GM12878 (cell line): ENCODE results near the gene CFAP299. TPM values are rescaled to one million over a fixed set of nuclear protein-coding genes. Genes with fewer than 3 reads are reported as not detected.
A peak's percentile ranks its signal among the peaks of the same experiment; 100 is the strongest.

Source experiments
- ATAC-seq: fragments of 200-7000 bp; cut with Tn5 transposase; 3 replicates; pipeline ENCODE4 v1.9.1; 2020; ENCODE audit warnings: mild to moderate bottlenecking, moderate library complexity
- BruUV-seq: library from RNA; stranded (reverse); fragments of 400-500 nt; replicated peaks from 2 replicates; lab custom pipeline; 2021; lab: Mats Ljungman, UMichigan
- CTCF ChIA-PET: fragments of 300-600 bp; sonication (Branson Sonifier 250); formaldehyde crosslinking; extraction: SDS; loops from one replicate; lab custom pipeline; 2021; ENCODE audit warnings: inconsistent platforms; lab: Yijun Ruan, JAX
- POLR2A ChIA-PET: fragments of 350-600 bp; formaldehyde crosslinking; extraction: SDS; loops from one replicate; lab custom pipeline; 2021; ENCODE audit warnings: inconsistent platforms; lab: Charles Lee
- RAD21 ChIA-PET: fragments of 300-600 bp; sonication (Branson Sonifier 250); formaldehyde crosslinking; loops from one replicate; lab custom pipeline; 2023; ENCODE audit warnings: antibody characterized with exemption; ENCODE audit not compliant: unreplicated experiment; lab: Charles Lee
- SMC1A ChIA-PET: fragments of 300-600 bp; sonication (Branson Sonifier 250); formaldehyde crosslinking; loops from one replicate; lab custom pipeline; 2023; ENCODE audit not compliant: unreplicated experiment, uncharacterized antibody; lab: Charles Lee
- DNase-seq: peaks from one replicate; pipeline ENCODE4 v3.0.0-alpha.2; 2011; ENCODE audit warnings: low read depth, low spot score
- FAIRE-seq: peaks from 3 replicates; lab custom pipeline; 2011; peaks lifted over from hg19 to GRCh38; lab: Jason Lieb, UNC
- H2AFZ ChIP-seq: 2 replicates; pipeline ENCODE4 v1.6.0; 2011; ENCODE audit warnings: low read depth, low read length, control low read depth; ENCODE audit not compliant: control insufficient read depth
- H3K27ac ChIP-seq: 2 replicates; pipeline ENCODE4 v1.5.1; 2011; ENCODE audit warnings: control low read depth; ENCODE audit not compliant: control insufficient read depth, insufficient read depth
- H3K27me3 ChIP-seq, 2 experiments: replicated peaks in 1 of 2; 2 replicates each; pipeline versions ENCODE4 v1.6.0 to v1.6.1; 2011; ENCODE audit warnings: low read length in 1 of 2; ENCODE audit not compliant: control insufficient read depth in 2 of 2, insufficient read depth in 2 of 2
- H3K36me3 ChIP-seq, 2 experiments: 2 replicates each; pipeline ENCODE4 v1.5.1; 2011; ENCODE audit warnings: low read length in 1 of 2; ENCODE audit not compliant: control insufficient read depth in 2 of 2, insufficient read depth in 2 of 2
- H3K4me1 ChIP-seq: 2 replicates; pipeline ENCODE4 v1.6.1; 2011; ENCODE audit warnings: mild to moderate bottlenecking, low read length, moderate library complexity, mixed read lengths; ENCODE audit not compliant: control insufficient read depth, insufficient read depth
- H3K4me2 ChIP-seq: 2 replicates; pipeline ENCODE4 v1.6.0; 2011; ENCODE audit warnings: control low read depth; ENCODE audit not compliant: control insufficient read depth, insufficient read depth
- H3K4me3 ChIP-seq: fragments of 200-600 bp; sonication (generic); 2 replicates; pipeline ENCODE4 v1.5.1; 2016
- H3K79me2 ChIP-seq: 2 replicates; pipeline ENCODE4 v1.6.0; 2011; ENCODE audit warnings: low read length; ENCODE audit not compliant: control insufficient read depth, insufficient read depth
- H3K9ac ChIP-seq: 2 replicates; pipeline ENCODE4 v1.8.0; 2011; ENCODE audit warnings: low read length, control low read depth, mixed read lengths; ENCODE audit not compliant: control insufficient read depth, insufficient read depth
- H3K9me3 ChIP-seq: replicated peaks from 3 replicates; pipeline ENCODE4 v1.5.1; 2011; ENCODE audit warnings: mild to moderate bottlenecking, low read length; ENCODE audit not compliant: control insufficient read depth, insufficient read depth
- H4K20me1 ChIP-seq: 2 replicates; pipeline ENCODE4 v1.6.0; 2011; ENCODE audit not compliant: control insufficient read depth, insufficient read depth
- BCLAF1 ChIP-seq: fragments of 450-650 bp; IDR thresholded peaks from 2 replicates; pipeline ENCODE4 v1.6.1; 2017; ENCODE audit warnings: antibody characterized with exemption, mild to moderate bottlenecking, moderate library complexity
- BRCA1 ChIP-seq: IDR thresholded peaks from 2 replicates; pipeline ENCODE4 v1.6.1; 2011; ENCODE audit warnings: low read depth, low read length, improper control_type of control experiment
- CEBPB ChIP-seq, 2 experiments: fragments of 150-350 bp in 1 of 2; IDR thresholded peaks; 2 replicates each; pipeline ENCODE4 v1.6.1; 2012 to 2014; ENCODE audit warnings: low read depth in 2 of 2, low read length in 2 of 2, borderline replicate concordance in 1 of 2, inconsistent platforms in 1 of 2
- DPF2 ChIP-seq: fragments of 450-650 bp; IDR thresholded peaks from 2 replicates; pipeline ENCODE4 v1.6.1; 2017; ENCODE audit warnings: mild to moderate bottlenecking
- FOXM1 ChIP-seq: IDR thresholded peaks from 2 replicates; pipeline ENCODE4 v1.6.1; 2012; ENCODE audit warnings: low read depth, mild to moderate bottlenecking, inconsistent platforms, low read length, moderate library complexity
- HCFC1 ChIP-seq: fragments of 150-350 bp; IDR thresholded peaks from 2 replicates; pipeline ENCODE4 v1.6.1; 2014; ENCODE audit warnings: low read length
- MXI1 ChIP-seq: fragments of 150-350 bp; IDR thresholded peaks from 2 replicates; pipeline ENCODE4 v1.6.1; 2011; ENCODE audit warnings: low read depth, mild to moderate bottlenecking, inconsistent platforms, low read length, improper control_type of control experiment
- NFIC ChIP-seq: IDR thresholded peaks from 2 replicates; pipeline ENCODE4 v1.6.1; 2012; ENCODE audit warnings: low read depth, mild to moderate bottlenecking, inconsistent platforms, low read length, moderate library complexity
- NR2F1 ChIP-seq: fragments of 450-650 bp; conservative IDR thresholded peaks from 2 replicates; pipeline ENCODE4 v1.6.1; 2017; ENCODE audit warnings: mild to moderate bottlenecking
- RBBP5 ChIP-seq: fragments of 200-600 bp; sonication (generic); conservative IDR thresholded peaks from 2 replicates; pipeline ENCODE4 v1.6.1; 2016
- SIN3A ChIP-seq: IDR thresholded peaks from 2 replicates; pipeline ENCODE4 v1.6.1; 2012; ENCODE audit warnings: low read depth, low read length, improper control_type of control experiment
- SMC3 ChIP-seq: IDR thresholded peaks from 2 replicates; pipeline ENCODE4 v1.6.1; 2011; ENCODE audit warnings: low read length, improper control_type of control experiment, borderline replicate concordance
- TBL1XR1 ChIP-seq: IDR thresholded peaks from 2 replicates; pipeline ENCODE4 v1.6.1; 2012; ENCODE audit warnings: low read depth, low read length, improper control_type of control experiment
- TCF7 ChIP-seq: IDR thresholded peaks from 2 replicates; pipeline ENCODE4 v1.6.1; 2014; ENCODE audit warnings: antibody characterized with exemption, borderline replicate concordance
- ZBTB40 ChIP-seq: fragments of 450-650 bp; IDR thresholded peaks from 2 replicates; pipeline ENCODE4 v1.6.1; 2016; ENCODE audit warnings: mild to moderate bottlenecking, moderate library complexity, borderline replicate concordance
- ZNF274 ChIP-seq: IDR thresholded peaks from one replicate; pipeline ENCODE4 v1.8.0; 2011; ENCODE audit not compliant: insufficient read length, insufficient read depth
- ZNF622 ChIP-seq: fragments of 450-650 bp; IDR thresholded peaks from 2 replicates; pipeline ENCODE4 v1.6.1; 2017; ENCODE audit warnings: mild to moderate bottlenecking, inconsistent platforms
- in situ Hi-C: fragments of 300-500 bp; cut with MboI; formaldehyde crosslinking; loops from 9 replicates; pipeline ENCODE4 v1.14.3; 2018; ENCODE audit warnings: mixed read lengths
- intact Hi-C: fragments of 100-400 bp; cut with micrococcal nuclease; formaldehyde crosslinking; loops from one replicate; pipeline ENCODE4 v1.14.2; 2022; ENCODE audit not compliant: unreplicated experiment
- polyA plus RNA-seq, 11 experiments: library from polyadenylated mRNA; depleted of rRNA in 4 of 11; unstranded in 6 of 11; stranded (reverse) in 5 of 11; fragments of >200 nt; fragmentation: Nextera tagmentation in 4 of 11; fragmentation: Illumina TruSeq in 1 of 11; extraction: Ambion mirVana in 4 of 11; extraction: Trizol in 1 of 11; gene quantifications; 1 replicate in 1 of 11; 2 replicates in 10 of 11; pipeline versions ENCODE4 v1.2.1 to v1.2.3, GENCODE V29; 2011 to 2016; ENCODE audit warnings: inconsistent platforms in 2 of 11, missing spikeins in 2 of 11, low read depth in 1 of 11
- total RNA-seq, 4 experiments: library from RNA; depleted of rRNA in 3 of 4; stranded (reverse); fragments of >200 nt in 3 of 4; fragmentation: Illumina TruSeq in 1 of 4; extraction: Trizol in 1 of 4; gene quantifications; 2 replicates each; pipeline versions ENCODE4 v1.2.1 to v1.2.3, GENCODE V29; 2013 to 2021
- TF ChIP-seq, protein P1 (sequence below): fragments of 450-650 bp; IDR thresholded peaks from 2 replicates; pipeline ENCODE4 v1.6.1; 2017; ENCODE audit warnings: low read depth, mild to moderate bottlenecking, moderate library complexity

The CFAP299 gene
- total and polyA plus RNA-seq, 10 of the 15 experiments (the other 5 are each of a cell fraction or from before 2014, with no cell fraction given) = 0.06 to 0.34 TPM; not detected in 8

GRCh38 chr4:80876810-80877209, 541.3 kb downstream of the CFAP299 start:
- Histone ChIP-seq H2AFZ (no peak overlapping the region), H3K9me3 (no peaks in the 10 kb centered on the region), H3K27me3 (no peaks in the 10 kb centered on the region), H3K27ac (peak overlapping the region; percentile 35), H3K9ac (no peak overlapping the region), H3K36me3 (no peaks in the 10 kb centered on the region), H3K4me2 (peak overlapping the region; percentile 11; the same call in 1 of the 2 replicates), H3K4me3 (no peak overlapping the region), H4K20me1 (no peaks in the 10 kb centered on the region), H3K79me2 (no peaks in the 10 kb centered on the region), H3K4me1 (peaks cover 13% of the 10 kb centered on the region)
- CTCF ChIA-PET = interaction anchor here (0.6 to 2.4 kb wide), 5 partner anchors 21 to 266 kb away, joined by 3 to 8 read pairs (median 3); no protein-coding TSS in a partner anchor
- POLR2A ChIA-PET = interaction anchor here (0.7 kb wide), 1 partner anchor 50 kb away, joined by 3 read pairs; no protein-coding TSS in a partner anchor
- ATAC-seq (peak; percentile 81), FAIRE-seq (peak; percentile 18), DNase-seq (peak; percentile 73)
- RAD21 ChIA-PET = interaction anchor here (0.7 to 2.4 kb wide), 10 partner anchors 21 to 509 kb away, joined by 3 to 11 read pairs (median 4); no protein-coding TSS in a partner anchor
- BruUV-seq = no TSS peak
- in situ Hi-C loops = no loop called here
- SMC1A ChIA-PET = interaction anchor here (0.7 to 3.7 kb wide), 19 partner anchors 8 to 265 kb away, joined by 3 to 38 read pairs (median 4); partner anchors contain the start of gene BMP3
- intact Hi-C loops = loop anchor here (2.0 to 10.0 kb wide), 5 partner anchors 125 to 512 kb away; partner anchors contain the start of gene BMP3
- TF ChIP-seq NR2F1 (peak; percentile 76), ZNF622 (no peak), BRCA1 (no peak), FOXM1 (peak; percentile 91), TBL1XR1 (peak; percentile 35; the same call in 1 of the 2 replicates), SIN3A (no peak), MXI1 (no peak), TCF7 (peak; percentile 82; the same call in 1 of the 2 replicates), DPF2 (peak; percentile 97), HCFC1 (no peak), BCLAF1 (no peak), CEBPB (IDR thresholded peaks at IDR 0.05; ENCODE audit: borderline replicate concordance in 1 of 2, low read depth in 2 of 2, low read length in 2 of 2) (no peak), ZNF274 (no peak), SMC3 (no peak), RBBP5 (no peak), ZBTB40 (no peak), NFIC (peak; percentile 98)
- TF ChIP-seq, protein P1, sequence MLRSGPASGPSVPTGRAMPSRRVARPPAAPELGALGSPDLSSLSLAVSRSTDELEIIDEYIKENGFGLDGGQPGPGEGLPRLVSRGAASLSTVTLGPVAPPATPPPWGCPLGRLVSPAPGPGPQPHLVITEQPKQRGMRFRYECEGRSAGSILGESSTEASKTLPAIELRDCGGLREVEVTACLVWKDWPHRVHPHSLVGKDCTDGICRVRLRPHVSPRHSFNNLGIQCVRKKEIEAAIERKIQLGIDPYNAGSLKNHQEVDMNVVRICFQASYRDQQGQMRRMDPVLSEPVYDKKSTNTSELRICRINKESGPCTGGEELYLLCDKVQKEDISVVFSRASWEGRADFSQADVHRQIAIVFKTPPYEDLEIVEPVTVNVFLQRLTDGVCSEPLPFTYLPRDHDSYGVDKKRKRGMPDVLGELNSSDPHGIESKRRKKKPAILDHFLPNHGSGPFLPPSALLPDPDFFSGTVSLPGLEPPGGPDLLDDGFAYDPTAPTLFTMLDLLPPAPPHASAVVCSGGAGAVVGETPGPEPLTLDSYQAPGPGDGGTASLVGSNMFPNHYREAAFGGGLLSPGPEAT = peak; percentile 90
